Head of caudate nucleus (tissue), 42 donors: ENCODE results near the gene MAGEA6.
"Not testable (repeated sequence)": the region's sequence is repeated elsewhere in the genome, so short reads cannot be mapped to it uniquely, and the experiment has no call there.

Source experiments
- DNase-seq, 42 donors: peaks; one replicate each; pipeline versions ENCODE4 v3.0.0 to v3.0.0-alpha.2; 2020 to 2021; ENCODE audit warnings: mixed read lengths in 7 of 42
- intact Hi-C: fragments of 100-400 bp; cut with DNase I; formaldehyde crosslinking; loops from one replicate; pipeline ENCODE4 v1.15.0; 2022

MAGEA6 gene

GRCh38 chrX:152735860-152736511 is 33.5 kb downstream of the MAGEA6 start:
- intact Hi-C loops: no loop called here
- DNase-seq: peak in 2 of 42 donors; percentile 7 to 14

GRCh38 chrX:152735101-152735500 is 34.4 kb downstream of the MAGEA6 start:
- intact Hi-C loops: no loop called here
- DNase-seq: peak in 1 of 42 donors; percentile 6

GRCh38 chrX:152734143-152734858 is 35.2 kb downstream of the MAGEA6 start:
- intact Hi-C loops, DNase-seq: not testable (repeated sequence)

GRCh38 chrX:152733261-152733975 is 36.1 kb downstream of the MAGEA6 start, which contains the start of the genes CSAG1 and MAGEA12:
Gene CSAG1, minus strand, starts transcription at chrX:152733721. Its CDS starts 1,261 bp downstream, at chrX:152732460.
Gene MAGEA12, plus strand, starts transcription at chrX:152733757. Its CDS starts 2,405 bp downstream, at chrX:152736162.
- peak in 1 of 42 donors; percentile 27 for DNase-seq
- intact Hi-C loops: no loop called here

GRCh38 chrX:152725409-152725808 is 44.1 kb downstream of the MAGEA6 start:
- intact Hi-C loops: no loop called here
- no peak for DNase-seq
